NCI-H2196 treated with DMSO at 0.1 percent for 48 hours (cell line): ENCODE results near the gene RTCA.
"Not testable (repeated sequence)": the region's sequence is repeated elsewhere in the genome, so short reads cannot be mapped to it uniquely, and the experiment has no call there.

Experiments used
- DNase-seq: peaks from one replicate; lab custom pipeline; 2025; ENCODE audit not compliant: unreplicated experiment; lab: John Stamatoyannopoulos, UW

The RTCA gene

GRCh38 chr1:100265931-100266740 lies at the start of gene RTCA:
RTCA (plus strand) TSS chr1:100266216; CDS start chr1:100266376, 160 bp downstream.
- peak; percentile 92 for DNase-seq

GRCh38 chr1:100217834-100218233 lies 48.2 kb upstream of the RTCA start:
- no peak for DNase-seq

- DNase-seq: no peak
Measured at GRCh38 chr1:100219457-100219856, 46.6 kb upstream of the RTCA start.

- DNase-seq: no peak
Measured at GRCh38 chr1:100219883-100220282, 46.1 kb upstream of the RTCA start.

GRCh38 chr1:100222428-100222827 lies 43.6 kb upstream of the RTCA start:
- DNase-seq: no peak

- DNase-seq: no peak
Measured at GRCh38 chr1:100229681-100230443, 36.2 kb upstream of the RTCA start.

GRCh38 chr1:100230765-100231164 lies 35.3 kb upstream of the RTCA start:
- DNase-seq: no peak

GRCh38 chr1:100231721-100232120 lies 34.3 kb upstream of the RTCA start:
- DNase-seq: no peak

GRCh38 chr1:100232156-100232555 lies 33.9 kb upstream of the RTCA start:
- DNase-seq: no peak

GRCh38 chr1:100233566-100233965 lies 32.5 kb upstream of the RTCA start:
- DNase-seq: not testable (repeated sequence)

- DNase-seq: no peak
Measured at GRCh38 chr1:100234432-100234831, 31.6 kb upstream of the RTCA start.

- no peak for DNase-seq
Measured at GRCh38 chr1:100237091-100237490, 28.9 kb upstream of the RTCA start.

- DNase-seq: no peak
Measured at GRCh38 chr1:100239961-100240360, 26.1 kb upstream of the RTCA start.

GRCh38 chr1:100240631-100241030 lies 25.4 kb upstream of the RTCA start:
- DNase-seq: no peak

- DNase-seq: no peak
Measured at GRCh38 chr1:100246738-100247137, 19.3 kb upstream of the RTCA start.

GRCh38 chr1:100249155-100249536 lies 16.9 kb upstream of the RTCA start:
- DNase-seq: no peak

- peak; percentile 94 for DNase-seq
Measured at GRCh38 chr1:100249537-100250257, 16.3 kb upstream of the RTCA start, which contains the start of gene DBT. DBT (minus strand) TSS chr1:100249834; CDS start chr1:100249820, 14 bp downstream.

- DNase-seq: no peak
Measured at GRCh38 chr1:100250264-100250663, 15.8 kb upstream of the RTCA start.

GRCh38 chr1:100250807-100251206 lies 15.2 kb upstream of the RTCA start:
- DNase-seq: no peak

GRCh38 chr1:100252901-100253300 lies 13.1 kb upstream of the RTCA start:
- DNase-seq: no peak

- DNase-seq: no peak
Measured at GRCh38 chr1:100253552-100253951, 12.5 kb upstream of the RTCA start.
